Esophagus muscularis mucosa (tissue), 3 donors: Measurements from ENCODE around the gene VILL.

ENCODE experiments used
- POLR2A ChIP-seq: fragments of 450-650 bp; IDR thresholded peaks from one replicate; pipeline ENCODE4 v1.6.1; 2017; ENCODE audit warnings: antibody characterized with exemption, moderate library complexity, mild to moderate bottlenecking, low read depth
- TF ChIP-seq, protein P1 (sequence below), 3 experiments: fragments of 200-600 bp in 2 of 3; fragments of 450-650 bp in 1 of 3; sonication (generic) in 2 of 3; IDR thresholded peaks; one replicate each; pipeline ENCODE4 v1.5.1; 2017 to 2019; ENCODE audit warnings: antibody characterized with exemption in 3 of 3, mild to moderate bottlenecking in 2 of 3, moderate library complexity in 1 of 3

DNA sequence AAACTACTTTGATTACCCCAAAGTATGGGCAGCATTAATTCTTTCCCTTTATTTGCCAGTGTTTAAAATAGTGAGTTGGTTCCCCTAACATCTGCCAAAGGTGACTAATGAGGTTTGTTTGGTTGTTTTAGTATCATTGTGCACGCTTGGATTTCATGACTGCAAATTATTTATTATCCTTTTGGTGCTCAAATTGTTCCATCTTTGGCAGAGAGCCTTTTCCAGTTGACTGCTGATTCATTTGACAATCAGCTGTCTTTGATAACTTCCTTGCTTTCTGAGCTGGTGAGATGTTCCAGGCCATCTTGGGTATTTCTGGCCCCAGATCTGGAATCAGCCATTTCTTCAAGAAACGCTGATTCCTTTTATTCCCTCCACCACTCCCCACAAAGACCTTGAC, 57.3 kb downstream of the VILL start:
- TF ChIP-seq, protein P1, sequence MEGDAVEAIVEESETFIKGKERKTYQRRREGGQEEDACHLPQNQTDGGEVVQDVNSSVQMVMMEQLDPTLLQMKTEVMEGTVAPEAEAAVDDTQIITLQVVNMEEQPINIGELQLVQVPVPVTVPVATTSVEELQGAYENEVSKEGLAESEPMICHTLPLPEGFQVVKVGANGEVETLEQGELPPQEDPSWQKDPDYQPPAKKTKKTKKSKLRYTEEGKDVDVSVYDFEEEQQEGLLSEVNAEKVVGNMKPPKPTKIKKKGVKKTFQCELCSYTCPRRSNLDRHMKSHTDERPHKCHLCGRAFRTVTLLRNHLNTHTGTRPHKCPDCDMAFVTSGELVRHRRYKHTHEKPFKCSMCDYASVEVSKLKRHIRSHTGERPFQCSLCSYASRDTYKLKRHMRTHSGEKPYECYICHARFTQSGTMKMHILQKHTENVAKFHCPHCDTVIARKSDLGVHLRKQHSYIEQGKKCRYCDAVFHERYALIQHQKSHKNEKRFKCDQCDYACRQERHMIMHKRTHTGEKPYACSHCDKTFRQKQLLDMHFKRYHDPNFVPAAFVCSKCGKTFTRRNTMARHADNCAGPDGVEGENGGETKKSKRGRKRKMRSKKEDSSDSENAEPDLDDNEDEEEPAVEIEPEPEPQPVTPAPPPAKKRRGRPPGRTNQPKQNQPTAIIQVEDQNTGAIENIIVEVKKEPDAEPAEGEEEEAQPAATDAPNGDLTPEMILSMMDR (IDR thresholded peaks at IDR 0.05) = no peak
- no peak for TF ChIP-seq POLR2A
